Hair follicular keratinocyte (primary cell): ENCODE results near the gene EVX2. TPM values are rescaled to one million over a fixed set of nuclear protein-coding genes. Genes with fewer than 3 reads are reported as not detected.

Experiments used
- total RNA-seq: library from RNA; depleted of rRNA; stranded (reverse); fragments of >200 nt; gene quantifications from 2 replicates; pipeline ENCODE4 v1.2.3, GENCODE V29; 2015

The EVX2 gene
- not detected in 2 replicates for total RNA-seq

GRCh38 chr2:176083796-176084261 is at the start of gene EVX2:
EVX2 (minus strand) TSS chr2:176083962; CDS start chr2:176083776, 186 bp downstream.

DNA sequence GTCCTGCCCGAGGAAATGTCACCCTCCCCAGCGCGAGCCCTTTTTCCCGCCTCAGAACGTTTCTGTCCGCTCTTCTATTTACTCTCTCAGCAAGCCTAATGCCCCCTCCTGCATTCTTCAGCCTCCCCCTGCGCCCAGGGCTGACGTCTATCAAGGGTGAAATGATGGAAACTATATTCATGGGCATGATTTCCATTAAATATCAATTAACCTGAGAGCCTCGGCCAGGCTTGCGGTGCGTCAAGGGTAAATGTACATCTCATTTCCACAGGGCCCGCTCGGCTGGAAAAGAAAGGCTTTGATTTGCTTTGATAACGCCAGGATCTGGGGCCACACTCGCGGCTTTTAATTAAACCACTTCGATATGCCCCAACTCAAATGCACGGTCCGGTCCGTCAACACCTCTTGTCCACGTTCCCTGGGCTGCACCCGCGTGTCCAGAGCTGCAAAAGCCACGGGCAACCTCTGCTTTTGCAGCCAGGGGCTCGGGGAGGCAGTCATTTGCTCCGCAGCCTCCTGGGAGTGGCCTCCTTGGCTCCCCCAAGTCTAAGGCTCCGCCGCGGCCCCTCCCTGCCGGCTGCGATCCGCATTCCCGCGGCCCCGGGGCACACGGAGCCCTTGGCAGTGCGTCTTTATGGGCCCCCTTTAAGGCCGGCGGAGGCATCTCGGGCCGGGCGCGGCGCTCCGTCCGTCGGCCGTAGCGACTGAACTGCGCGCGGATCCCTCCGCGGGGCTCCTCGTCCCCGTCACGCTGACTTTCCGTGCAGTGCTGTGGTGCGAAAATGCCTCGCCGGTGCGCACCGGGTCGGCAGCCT is 45.4 kb upstream of the EVX2 start, which contains the start of gene HOXD8:
HOXD8 (plus strand) TSS at position 724 of the 815 bp plus-strand sequence. CDS start 662 bp downstream, outside the sequence.

DNA sequence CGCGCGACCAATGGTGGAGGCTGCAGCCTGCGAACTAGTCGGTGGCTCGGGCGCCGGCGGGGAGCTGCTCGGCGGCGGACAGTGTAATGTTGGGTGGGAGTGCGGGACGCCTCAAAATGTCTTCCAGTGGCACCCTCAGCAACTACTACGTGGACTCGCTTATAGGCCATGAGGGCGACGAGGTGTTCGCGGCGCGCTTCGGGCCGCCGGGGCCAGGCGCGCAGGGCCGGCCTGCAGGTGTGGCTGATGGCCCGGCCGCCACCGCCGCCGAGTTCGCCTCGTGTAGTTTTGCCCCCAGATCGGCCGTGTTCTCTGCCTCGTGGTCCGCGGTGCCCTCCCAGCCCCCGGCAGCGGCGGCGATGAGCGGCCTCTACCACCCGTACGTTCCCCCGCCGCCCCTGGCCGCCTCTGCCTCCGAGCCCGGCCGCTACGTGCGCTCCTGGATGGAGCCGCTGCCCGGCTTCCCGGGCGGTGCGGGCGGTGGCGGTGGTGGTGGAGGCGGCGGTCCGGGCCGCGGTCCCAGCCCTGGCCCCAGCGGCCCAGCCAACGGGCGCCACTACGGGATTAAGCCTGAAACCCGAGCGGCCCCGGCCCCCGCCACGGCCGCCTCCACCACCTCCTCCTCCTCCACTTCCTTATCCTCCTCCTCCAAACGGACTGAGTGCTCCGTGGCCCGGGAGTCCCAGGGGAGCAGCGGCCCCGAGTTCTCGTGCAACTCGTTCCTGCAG is 39.1 kb upstream of the EVX2 start, which contains the start of gene HOXD9:
HOXD9 (plus strand) TSS at position 37 of the 728 bp plus-strand sequence; CDS start at position 87, 50 bp downstream.

GRCh38 chr2:176115883-176116813 is 32.4 kb upstream of the EVX2 start, which contains the start of gene HOXD10:
HOXD10 (plus strand) TSS chr2:176116778; CDS start chr2:176116834, 56 bp downstream.

GRCh38 chr2:176106581-176107539 is 23.1 kb upstream of the EVX2 start, which contains the start of gene HOXD11:
HOXD11 (plus strand) TSS chr2:176107280; CDS start chr2:176107356, 76 bp downstream.

DNA sequence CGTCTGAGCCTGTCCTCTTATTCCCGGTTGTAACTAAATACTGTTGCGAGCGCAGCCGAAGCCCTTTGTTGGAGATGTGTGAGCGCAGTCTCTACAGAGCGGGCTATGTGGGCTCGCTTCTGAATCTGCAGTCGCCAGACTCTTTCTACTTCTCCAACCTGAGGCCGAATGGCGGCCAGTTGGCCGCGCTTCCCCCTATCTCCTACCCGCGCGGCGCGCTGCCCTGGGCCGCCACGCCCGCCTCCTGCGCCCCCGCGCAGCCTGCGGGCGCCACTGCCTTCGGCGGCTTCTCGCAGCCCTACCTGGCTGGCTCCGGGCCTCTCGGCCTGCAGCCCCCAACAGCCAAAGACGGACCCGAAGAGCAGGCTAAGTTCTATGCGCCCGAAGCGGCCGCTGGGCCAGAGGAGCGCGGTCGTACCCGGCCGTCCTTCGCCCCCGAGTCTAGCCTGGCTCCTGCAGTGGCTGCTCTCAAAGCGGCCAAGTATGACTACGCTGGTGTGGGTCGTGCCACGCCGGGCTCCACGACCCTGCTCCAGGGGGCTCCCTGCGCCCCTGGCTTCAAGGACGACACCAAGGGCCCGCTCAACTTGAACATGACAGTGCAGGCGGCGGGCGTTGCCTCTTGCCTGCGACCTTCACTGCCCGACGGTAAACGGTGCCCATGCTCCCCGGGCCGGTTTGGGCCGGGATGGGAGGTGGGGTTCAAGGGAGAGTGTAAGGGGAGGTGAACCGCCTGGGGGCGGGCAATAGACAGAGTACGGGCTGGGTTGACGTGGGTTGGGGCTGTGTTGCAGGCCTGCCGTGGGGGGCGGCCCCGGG is 16.2 kb upstream of the EVX2 start, which contains the start of gene HOXD12:
HOXD12 (plus strand) TSS at position 68 of the 819 bp plus-strand sequence; CDS start at position 75, 7 bp downstream.

GRCh38 chr2:176092270-176093144 is 8.7 kb upstream of the EVX2 start, which contains the start of gene HOXD13:
HOXD13 (plus strand) TSS chr2:176092721; CDS start chr2:176092891, 170 bp downstream.

Other genes with a start within 250 kb of the EVX2 start
- gene LNPK, start 81.7 kb downstream of the EVX2 start, total RNA-seq, result 13.9 and 17.6 TPM in 2 replicates
- not detected in 2 replicates for gene HOXD13, start 8.8 kb upstream of the EVX2 start, total RNA-seq
- gene HOXD12, start 15.8 kb upstream of the EVX2 start, total RNA-seq, result not detected in 2 replicates
- not detected in 2 replicates for gene HOXD11, start 23.3 kb upstream of the EVX2 start, total RNA-seq
- not detected in 2 replicates for gene HOXD10, start 32.8 kb upstream of the EVX2 start, total RNA-seq
- not detected in 2 replicates for gene HOXD9, start 38.8 kb upstream of the EVX2 start, total RNA-seq
- 1.2 TPM in 1 of 2 replicates, not detected in the other for gene HOXD8, start 45.7 kb upstream of the EVX2 start, total RNA-seq
- gene HOXD4, start 67.6 kb upstream of the EVX2 start, total RNA-seq, result not detected in 2 replicates
- gene HOXD3, start 73.3 kb upstream of the EVX2 start, total RNA-seq, result not detected in 2 replicates
- gene HOXD1, start 104.7 kb upstream of the EVX2 start, total RNA-seq, result not detected in 2 replicates
- gene MTX2, start 185.5 kb upstream of the EVX2 start, total RNA-seq, result 53.0 and 60.5 TPM in 2 replicates